HepG2 (cell line): Measurements from ENCODE around the gene ABCB8. TPM values are rescaled to one million over a fixed set of nuclear protein-coding genes. Genes with fewer than 3 reads are reported as not detected.

Experiments used
- BRD4 ChIP-seq: sonication (generic); formaldehyde crosslinking; IDR thresholded peaks from 2 replicates; pipeline ENCODE4 v1.4.0; 2020; ENCODE audit warnings: missing genetic modification reagents
- ELK4 ChIP-seq: sonication (generic); formaldehyde crosslinking; IDR thresholded peaks from 2 replicates; pipeline ENCODE4 v1.9.0; 2021; ENCODE audit warnings: missing genetic modification reagents, borderline replicate concordance
- FOXO4 ChIP-seq: sonication (generic); formaldehyde crosslinking; conservative IDR thresholded peaks from 2 replicates; pipeline ENCODE4 v1.8.1; 2023; ENCODE audit warnings: missing genetic modification reagents
- GZF1 ChIP-seq: sonication (generic); formaldehyde crosslinking; IDR thresholded peaks from 2 replicates; pipeline ENCODE4 v1.5.1; 2020; ENCODE audit warnings: mild to moderate bottlenecking, missing genetic modification reagents
- HNF4G ChIP-seq, 2 experiments: sonication (generic) in 1 of 2; formaldehyde crosslinking in 1 of 2; IDR thresholded peaks; 2 replicates each; pipeline versions ENCODE4 v1.4.0 to v1.6.1; 2011 to 2020; ENCODE audit warnings: borderline replicate concordance in 2 of 2, low read depth in 2 of 2, mild to moderate bottlenecking in 2 of 2, low read length in 1 of 2, missing genetic modification reagents in 1 of 2, moderate library complexity in 1 of 2
- MED1 ChIP-seq: sonication (generic); formaldehyde crosslinking; IDR thresholded peaks from 2 replicates; pipeline ENCODE4 v1.4.0; 2020; ENCODE audit warnings: missing genetic modification reagents
- MEIS1 ChIP-seq: sonication (generic); formaldehyde crosslinking; IDR thresholded peaks from 2 replicates; pipeline ENCODE4 v1.9.0; 2021; ENCODE audit warnings: mild to moderate bottlenecking, missing genetic modification reagents, moderate library complexity, borderline replicate concordance
- PHF5A ChIP-seq: IDR thresholded peaks from one replicate; pipeline ENCODE4 v1.6.1; 2018; ENCODE audit warnings: low read depth, missing genetic modification reagents; ENCODE audit not compliant: unreplicated experiment
- PITX1 ChIP-seq: sonication (generic); formaldehyde crosslinking; IDR thresholded peaks from 2 replicates; pipeline ENCODE4 v1.5.1; 2020; ENCODE audit warnings: mild to moderate bottlenecking, missing genetic modification reagents
- RBM22 ChIP-seq: fragments of 200-400 bp; formaldehyde crosslinking; optimal IDR thresholded peaks from 2 replicates; pipeline ENCODE3; 2017; ENCODE audit warnings: mild to moderate bottlenecking, low read length, moderate library complexity
- SMAD1 ChIP-seq: sonication (generic); formaldehyde crosslinking; IDR thresholded peaks from 2 replicates; pipeline ENCODE4 v1.4.0; 2020; ENCODE audit warnings: missing genetic modification reagents, low read depth, mild to moderate bottlenecking, borderline replicate concordance
- SNAI1 ChIP-seq: sonication (generic); formaldehyde crosslinking; IDR thresholded peaks from 2 replicates; pipeline ENCODE4 v1.5.0; 2020; ENCODE audit warnings: mild to moderate bottlenecking, missing genetic modification reagents, borderline replicate concordance
- SP1 ChIP-seq, 2 experiments: fragments of 450-650 bp in 1 of 2; sonication (generic) in 1 of 2; formaldehyde crosslinking in 1 of 2; IDR thresholded peaks; 2 replicates each; pipeline versions ENCODE4 v1.4.0 to v1.6.1; 2016 to 2020; ENCODE audit warnings: missing genetic modification reagents in 1 of 2
- TBX2 ChIP-seq: sonication (generic); formaldehyde crosslinking; IDR thresholded peaks from 2 replicates; pipeline ENCODE4 v1.5.0; 2020; ENCODE audit warnings: missing genetic modification reagents, mild to moderate bottlenecking, borderline replicate concordance
- TCF12 ChIP-seq, 2 experiments: fragments of 450-650 bp in 1 of 2; sonication (generic) in 1 of 2; formaldehyde crosslinking in 1 of 2; IDR thresholded peaks; 2 replicates each; pipeline versions ENCODE4 v1.6.1 to v1.8.0; 2017 to 2022; ENCODE audit warnings: antibody characterized with exemption in 1 of 2, mild to moderate bottlenecking in 1 of 2, missing genetic modification reagents in 1 of 2, moderate library complexity in 1 of 2
- ZBTB3 ChIP-seq: sonication (generic); formaldehyde crosslinking; IDR thresholded peaks from 2 replicates; pipeline ENCODE4 v1.4.0; 2020; ENCODE audit warnings: low read depth, mild to moderate bottlenecking, moderate library complexity, missing genetic modification reagents, borderline replicate concordance
- ZFAT ChIP-seq: sonication (generic); formaldehyde crosslinking; conservative IDR thresholded peaks from 2 replicates; pipeline ENCODE4 v1.8.1; 2023; ENCODE audit warnings: missing genetic modification reagents, inconsistent platforms
- ZNF160 ChIP-seq: sonication (generic); formaldehyde crosslinking; IDR thresholded peaks from 2 replicates; pipeline ENCODE4 v1.8.0; 2022; ENCODE audit warnings: mild to moderate bottlenecking, inconsistent platforms, missing genetic modification reagents
- ZNF34 ChIP-seq: sonication (generic); formaldehyde crosslinking; IDR thresholded peaks from 2 replicates; pipeline ENCODE4 v1.4.0; 2020; ENCODE audit warnings: mild to moderate bottlenecking, missing genetic modification reagents, borderline replicate concordance
- ZNF350 ChIP-seq: sonication (generic); formaldehyde crosslinking; IDR thresholded peaks from 2 replicates; pipeline ENCODE4 v1.4.0; 2020; ENCODE audit warnings: mild to moderate bottlenecking, low read depth, missing genetic modification reagents, borderline replicate concordance
- ZNF501 ChIP-seq: sonication (generic); formaldehyde crosslinking; IDR thresholded peaks from 2 replicates; pipeline ENCODE4 v1.5.1; 2020; ENCODE audit warnings: mild to moderate bottlenecking, moderate library complexity, missing genetic modification reagents
- ZNF619 ChIP-seq: sonication (generic); formaldehyde crosslinking; IDR thresholded peaks from 2 replicates; pipeline ENCODE4 v1.4.0; 2020; ENCODE audit warnings: mild to moderate bottlenecking, missing genetic modification reagents
- ZNF644 ChIP-seq: IDR thresholded peaks from 2 replicates; pipeline ENCODE4 v1.6.1; 2016; ENCODE audit warnings: low read depth
- ZNF709 ChIP-seq: sonication (generic); formaldehyde crosslinking; IDR thresholded peaks from 2 replicates; pipeline ENCODE4 v1.5.0; 2020; ENCODE audit warnings: mild to moderate bottlenecking, missing genetic modification reagents
- ZNF775 ChIP-seq: sonication (generic); formaldehyde crosslinking; IDR thresholded peaks from 2 replicates; pipeline ENCODE4 v1.4.0; 2020; ENCODE audit warnings: missing genetic modification reagents, mild to moderate bottlenecking, moderate library complexity, borderline replicate concordance
- ZNF816 ChIP-seq: sonication (generic); formaldehyde crosslinking; IDR thresholded peaks from 2 replicates; pipeline ENCODE4 v1.8.0; 2022; ENCODE audit warnings: missing genetic modification reagents, mild to moderate bottlenecking, borderline replicate concordance
- ZSCAN12 ChIP-seq: sonication (generic); formaldehyde crosslinking; IDR thresholded peaks from 2 replicates; pipeline ENCODE4 v1.9.0; 2021; ENCODE audit warnings: mild to moderate bottlenecking, missing genetic modification reagents
- ZSCAN30 ChIP-seq: sonication (generic); formaldehyde crosslinking; IDR thresholded peaks from 2 replicates; pipeline ENCODE4 v1.5.0; 2020; ENCODE audit warnings: mild to moderate bottlenecking, missing genetic modification reagents
- polyA plus RNA-seq, 8 experiments: library from polyadenylated mRNA; depleted of rRNA in 3 of 8; stranded (reverse) in 7 of 8; unstranded in 1 of 8; fragments of >200 nt; fragmentation: Illumina TruSeq in 4 of 8; extraction: Trizol in 4 of 8; gene quantifications; 2 replicates each; pipeline versions ENCODE4 v1.2.1 to v1.2.3, GENCODE V29; 2011 to 2016; ENCODE audit warnings: low read depth in 4 of 8, missing spikeins in 1 of 8, mixed read lengths in 1 of 8; ENCODE audit not compliant: insufficient read depth in 1 of 8
- total RNA-seq, 5 experiments: library from RNA; depleted of rRNA; stranded (reverse); fragments of >200 nt; fragmentation: Illumina TruSeq; extraction: Trizol; gene quantifications; 2 replicates each; pipeline ENCODE4 v1.2.3, GENCODE V29; 2016; ENCODE audit warnings: low read depth in 1 of 5

The ABCB8 gene
- total and polyA plus RNA-seq, 2 of the 13 experiments (the other 11 are each of a cell fraction or from before 2014, with no cell fraction given) = 6.6 to 16.7 TPM

- TF ChIP-seq ZNF775 (CRISPR knock-in tag) = no peak
- no peak; the same call in 1 of the 2 replicates for TF ChIP-seq SMAD1 (CRISPR knock-in tag)
- TF ChIP-seq BRD4 (CRISPR knock-in tag) = no peak; the same call in 1 of the 2 replicates
- no peak for TF ChIP-seq ZSCAN30
- TF ChIP-seq ZNF816 (CRISPR knock-in tag) = peak; percentile 92; the same call in 1 of the 2 replicates
- TF ChIP-seq ZNF501 (CRISPR knock-in tag) = peak; percentile 91
- no peak for TF ChIP-seq TCF12 (IDR thresholded peaks at IDR 0.05)
- no peak for TF ChIP-seq TCF12 (CRISPR knock-in tag; IDR thresholded peaks at IDR 0.05)
- no peak for TF ChIP-seq ZSCAN12 (CRISPR knock-in tag)
- TF ChIP-seq MEIS1 (CRISPR knock-in tag) = peak; percentile 49
- TF ChIP-seq GZF1 (CRISPR knock-in tag) = peak; percentile 66; the same call in 1 of the 2 replicates
- no peak for TF ChIP-seq ZNF644 (CRISPR knock-in tag)
- no peak for TF ChIP-seq PITX1 (CRISPR knock-in tag)
- TF ChIP-seq SP1 (IDR thresholded peaks at IDR 0.05) = no peak
- TF ChIP-seq SP1 (CRISPR knock-in tag; IDR thresholded peaks at IDR 0.05) = peak; percentile 47; the same call in 1 of the 2 replicates
- TF ChIP-seq ELK4 = no peak
- no peak; the same call in 1 of the 2 replicates for TF ChIP-seq ZNF34 (CRISPR knock-in tag)
- TF ChIP-seq RBM22 = no peak
- TF ChIP-seq SNAI1 (CRISPR knock-in tag) = no peak
- TF ChIP-seq HNF4G (IDR thresholded peaks at IDR 0.05; ENCODE audit: borderline replicate concordance, low read depth, low read length) = no peak
- TF ChIP-seq HNF4G (CRISPR knock-in tag; IDR thresholded peaks at IDR 0.05; ENCODE audit: borderline replicate concordance, low read depth) = no peak
- no peak for TF ChIP-seq ZFAT (CRISPR knock-in tag)
- peak; percentile 62; the same call in 1 of the 2 replicates for TF ChIP-seq ZNF619 (CRISPR knock-in tag)
- TF ChIP-seq TBX2 (CRISPR knock-in tag) = peak; percentile 22
- TF ChIP-seq FOXO4 (CRISPR knock-in tag) = 0 out of 2 replicates have a peak, but pooled peaks have one; percentile 77
- peak; percentile 93 for TF ChIP-seq ZNF709 (CRISPR knock-in tag)
- TF ChIP-seq MED1 (CRISPR knock-in tag) = peak; percentile 71
- TF ChIP-seq ZNF160 = peak; percentile 23; the same call in 1 of the 2 replicates
- TF ChIP-seq ZNF350 = peak; percentile 62; the same call in 1 of the 2 replicates
- TF ChIP-seq PHF5A (CRISPR knock-in tag) = peak; percentile 33
- 0 out of 2 replicates have a peak, but pooled peaks have one; percentile 55 for TF ChIP-seq ZBTB3 (CRISPR knock-in tag)
These were observed 52.4 kb downstream of the ABCB8 start, which contains the start of gene FASTK (continued) for GRCh38 chr7:151080522-151081169.
